T follicular helper cell (primary cell): ENCODE results near the gene SNRNP70.
"Not testable (repeated sequence)": the region's sequence is repeated elsewhere in the genome, so short reads cannot be mapped to it uniquely, and the experiment has no call there.

Source experiments
- DNase-seq: peaks from one replicate; pipeline ENCODE4 v3.0.0-alpha.2; 2020; ENCODE audit warnings: low read depth

SNRNP70 gene

GRCh38 chr19:49145573-49146407 is 60.5 kb downstream of the SNRNP70 start:
- DNase-seq = peak; percentile 67

- not testable (repeated sequence) for DNase-seq
Measured at GRCh38 chr19:49146408-49146770, 61.1 kb downstream of the SNRNP70 start.

- no peak for DNase-seq
Measured at GRCh38 chr19:49148044-49148682, 62.9 kb downstream of the SNRNP70 start.

- peak; percentile 67 for DNase-seq
Measured at GRCh38 chr19:49148784-49149651, 63.8 kb downstream of the SNRNP70 start.

- DNase-seq = no peak
Measured at GRCh38 chr19:49149652-49150105, 64.4 kb downstream of the SNRNP70 start.

GRCh38 chr19:49150106-49150943 is 65.1 kb downstream of the SNRNP70 start:
- no peak for DNase-seq

- DNase-seq = no peak
Measured at GRCh38 chr19:49150944-49151243, 65.6 kb downstream of the SNRNP70 start.

GRCh38 chr19:49151267-49152118 is 66.2 kb downstream of the SNRNP70 start:
- no peak for DNase-seq

GRCh38 chr19:49152119-49152550 is 66.9 kb downstream of the SNRNP70 start:
- DNase-seq = no peak

GRCh38 chr19:49153167-49153809 is 68.0 kb downstream of the SNRNP70 start:
- no peak for DNase-seq

- DNase-seq = no peak
Measured at GRCh38 chr19:49154279-49154678, 69.0 kb downstream of the SNRNP70 start.

GRCh38 chr19:49155005-49155819 is 70.0 kb downstream of the SNRNP70 start, which contains the start of gene HRC:
Gene HRC, minus strand, starts transcription at chr19:49155396. Its CDS starts 159 bp downstream, at chr19:49155237.
- no peak for DNase-seq

- no peak for DNase-seq
Measured at GRCh38 chr19:49155820-49156346, 70.6 kb downstream of the SNRNP70 start.

GRCh38 chr19:49157445-49158224 is 72.4 kb downstream of the SNRNP70 start, which contains the start of gene TRPM4:
Gene TRPM4, plus strand, starts transcription at chr19:49157792. Its CDS starts 75 bp downstream, at chr19:49157867.
- no peak for DNase-seq
